Mononuclear cell (primary cell): ENCODE data around the gene SDC1. TPM values are rescaled to one million over a fixed set of nuclear protein-coding genes. Genes with fewer than 3 reads are reported as not detected.

Source experiments
- H3K27me3 ChIP-seq: 2 replicates; pipeline ENCODE4 v1.6.0; 2011; ENCODE audit warnings: low read length, control low read depth; ENCODE audit not compliant: insufficient read depth
- H3K4me1 ChIP-seq: 2 replicates; pipeline ENCODE4 v1.5.1; 2011; ENCODE audit warnings: mild to moderate bottlenecking, low read length, control low read depth; ENCODE audit not compliant: insufficient read depth
- H3K4me3 ChIP-seq: 2 replicates; pipeline ENCODE4 v1.5.1; 2011; ENCODE audit warnings: mild to moderate bottlenecking, low read length, moderate library complexity
- H3K9me3 ChIP-seq: 2 replicates; pipeline ENCODE4 v1.5.1; 2011; ENCODE audit warnings: low read depth, mild to moderate bottlenecking, control low read depth, low read length
- total RNA-seq: library from RNA; depleted of rRNA; stranded (reverse); fragments of >200 nt; gene quantifications from one replicate; pipeline ENCODE4 v1.2.3, GENCODE V29; 2012

The SDC1 gene
- total RNA-seq, 1 donor = not detected

DNA sequence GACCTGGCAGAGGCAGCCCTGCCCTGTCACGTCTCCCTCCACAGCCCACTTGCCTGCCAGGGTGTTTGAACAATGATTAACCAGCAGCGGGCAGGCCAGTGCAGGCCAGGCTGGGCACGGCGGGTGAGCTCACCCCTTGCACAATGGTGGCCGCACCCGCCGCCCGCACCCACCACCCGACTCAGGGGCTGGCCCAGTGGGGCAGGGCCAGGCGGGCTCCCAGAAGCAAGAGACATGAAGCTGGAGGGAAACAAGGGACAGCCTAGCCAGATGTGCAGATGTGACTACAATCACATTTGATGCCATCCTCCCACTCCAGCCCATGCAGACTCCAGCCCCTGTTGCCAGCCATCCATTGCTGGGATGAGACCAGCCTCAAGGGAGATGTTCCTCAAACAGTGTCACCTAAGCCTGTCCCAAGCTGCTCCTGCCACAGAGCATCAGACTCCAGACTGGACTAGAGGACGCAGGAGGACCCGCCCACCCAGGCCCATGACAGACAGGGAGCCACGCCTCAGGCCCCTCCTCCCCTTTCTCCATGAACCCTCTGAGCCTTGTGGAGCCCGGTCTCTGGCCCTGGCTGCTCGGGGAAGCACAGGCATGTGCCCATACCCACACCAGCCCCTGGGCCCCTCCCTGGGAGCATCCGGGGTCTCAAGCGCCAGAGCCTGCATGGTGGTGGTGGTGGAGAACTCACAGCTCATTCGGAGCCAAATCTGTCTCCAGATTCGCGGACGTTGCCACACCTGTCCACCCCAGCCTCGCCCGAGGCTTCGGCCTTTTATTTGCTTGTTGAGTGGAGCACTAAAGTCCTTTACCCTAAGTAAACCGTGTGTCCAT, 45.0 kb downstream of the SDC1 start:
- no peaks in the 10 kb centered on the region for H3K9me3 ChIP-seq
- no peak overlapping the region for H3K4me3 ChIP-seq
- H3K4me1 ChIP-seq = no peaks in the 10 kb centered on the region
- H3K27me3 ChIP-seq = no peaks in the 10 kb centered on the region

DNA sequence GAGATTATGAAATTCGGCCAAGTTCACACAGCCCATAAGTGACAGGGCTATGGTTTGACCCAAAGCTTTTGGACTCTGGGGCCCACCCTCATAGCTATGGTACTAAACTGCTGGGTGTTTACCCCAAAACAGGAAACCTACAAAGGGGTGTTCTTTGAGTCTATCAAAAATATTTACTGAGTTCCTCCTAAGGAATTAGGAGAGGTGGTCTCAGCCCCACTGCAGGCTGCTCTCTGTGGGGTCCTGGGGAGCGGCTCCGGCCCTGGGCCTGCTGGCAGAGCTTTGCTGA, 45.5 kb downstream of the SDC1 start:
- Histone ChIP-seq H3K27me3 (no peaks in the 10 kb centered on the region), H3K4me1 (no peaks in the 10 kb centered on the region), H3K9me3 (no peaks in the 10 kb centered on the region), H3K4me3 (no peak overlapping the region)

DNA sequence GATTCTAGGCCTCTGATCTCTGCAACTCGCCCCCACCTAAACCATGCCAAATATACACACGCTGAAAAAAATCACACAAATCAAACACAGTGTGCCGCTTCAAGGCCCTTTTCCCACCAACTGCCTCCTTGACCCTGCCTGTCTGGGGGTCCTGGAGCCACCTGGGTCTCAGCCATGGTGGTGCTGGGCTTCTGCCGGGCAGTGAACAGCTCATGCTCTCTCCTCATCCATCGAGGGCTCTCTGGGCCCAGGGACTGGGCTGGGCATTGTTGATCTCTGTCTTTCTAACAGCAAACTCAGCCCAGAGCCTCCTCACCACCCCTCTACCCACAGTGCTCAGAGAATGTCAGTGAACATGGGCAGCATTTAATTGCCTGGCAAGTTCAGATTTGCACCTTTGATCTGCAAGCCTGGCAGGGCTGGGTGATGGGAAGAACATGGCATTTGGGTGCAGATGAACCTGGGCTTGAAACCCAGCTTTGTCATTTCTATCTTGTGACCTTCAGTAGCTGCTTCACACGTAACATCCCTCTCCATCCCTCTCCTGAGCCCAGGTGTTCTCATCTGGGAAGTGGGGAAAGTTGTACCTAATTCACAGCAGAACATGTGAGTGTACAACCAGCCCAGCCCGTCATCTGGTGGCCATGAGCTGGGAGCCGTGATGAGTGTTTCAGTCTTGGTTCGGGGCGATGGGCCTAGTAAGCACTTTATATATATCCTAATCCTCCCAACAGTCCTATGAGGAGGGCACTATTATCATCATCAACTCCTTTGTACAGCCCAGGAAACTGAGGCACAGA, 46.1 kb downstream of the SDC1 start:
- no peaks in the 10 kb centered on the region for H3K9me3 ChIP-seq
- H3K4me3 ChIP-seq = no peak overlapping the region
- no peaks in the 10 kb centered on the region for H3K27me3 ChIP-seq
- H3K4me1 ChIP-seq = no peaks in the 10 kb centered on the region

DNA sequence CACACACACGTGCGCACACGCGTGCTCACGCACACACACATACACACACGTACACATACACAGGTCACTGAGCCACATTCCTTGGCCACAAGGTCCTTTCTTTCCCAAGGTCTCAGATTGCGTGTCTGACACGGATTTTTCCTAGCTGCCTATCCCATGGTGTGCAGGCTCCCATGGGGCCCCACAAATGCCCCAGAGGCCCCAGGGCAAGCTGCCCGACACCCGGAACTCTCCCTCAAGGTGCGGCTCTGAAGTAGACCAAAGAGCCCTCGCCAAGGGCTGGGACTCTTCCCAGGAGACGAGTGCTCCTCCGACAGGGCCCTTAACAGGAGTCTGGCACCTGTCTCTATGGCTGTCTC, 46.7 kb downstream of the SDC1 start:
- H3K27me3 ChIP-seq = no peaks in the 10 kb centered on the region
- H3K4me1 ChIP-seq = no peaks in the 10 kb centered on the region
- H3K9me3 ChIP-seq = no peaks in the 10 kb centered on the region
- no peak overlapping the region for H3K4me3 ChIP-seq

DNA sequence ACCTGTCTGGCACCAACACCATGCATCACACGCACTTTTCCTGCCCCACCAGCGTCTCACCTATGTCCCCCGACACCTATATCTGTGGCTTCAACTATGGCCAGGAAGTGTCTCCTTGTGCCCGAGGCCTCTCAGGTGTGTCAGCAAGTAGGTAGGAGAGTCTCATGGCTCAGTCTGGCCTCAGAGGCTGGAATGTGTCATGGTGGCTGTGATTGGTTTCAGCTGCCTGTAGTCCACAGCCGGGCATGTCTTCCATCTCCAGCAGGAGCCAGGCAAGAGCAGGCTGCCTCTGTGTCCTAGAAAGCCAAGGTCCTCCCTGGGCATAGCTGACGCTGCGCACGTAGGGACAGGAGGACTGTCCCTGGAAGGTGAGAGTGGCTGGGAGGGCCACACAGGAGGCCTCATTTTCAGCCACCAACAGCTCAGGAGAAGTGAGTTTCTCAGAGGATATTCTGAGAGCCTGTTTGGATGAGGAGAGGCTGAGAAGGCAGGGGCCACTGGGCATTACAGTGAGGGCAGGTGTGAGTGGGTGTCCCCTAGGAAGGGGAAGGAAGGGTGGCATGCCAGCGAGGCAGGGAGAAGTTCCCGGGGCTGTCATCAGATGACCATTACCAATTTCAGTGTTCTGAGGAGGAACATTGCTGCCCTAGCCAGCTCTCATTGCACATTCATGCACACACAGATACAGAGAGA, 47.2 kb downstream of the SDC1 start:
- H3K4me1 ChIP-seq = no peaks in the 10 kb centered on the region
- H3K9me3 ChIP-seq = no peaks in the 10 kb centered on the region
- H3K4me3 ChIP-seq = no peak overlapping the region
- no peaks in the 10 kb centered on the region for H3K27me3 ChIP-seq

DNA sequence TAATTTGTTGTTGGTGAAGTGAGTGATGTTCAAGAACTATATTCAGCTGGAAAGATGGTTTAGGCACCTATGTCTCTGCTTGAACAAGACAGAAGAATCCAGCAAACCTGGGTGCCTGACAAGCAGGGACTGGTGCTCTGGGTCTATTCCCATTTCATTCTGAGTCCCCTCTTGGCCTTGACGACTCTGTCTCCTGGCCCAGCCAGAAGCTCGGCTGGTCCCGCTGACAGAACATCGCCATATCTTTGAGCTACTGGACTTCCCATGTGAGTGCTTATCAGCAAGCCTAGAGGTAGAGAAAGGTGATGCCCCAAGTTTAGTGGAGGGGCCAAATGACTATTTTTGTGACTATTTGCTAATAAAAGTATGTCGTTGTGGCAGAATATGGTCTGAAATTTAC, 48.2 kb downstream of the SDC1 start:
- Histone ChIP-seq H3K27me3 (no peaks in the 10 kb centered on the region), H3K4me3 (no peak overlapping the region), H3K9me3 (no peaks in the 10 kb centered on the region), H3K4me1 (no peaks in the 10 kb centered on the region)

DNA sequence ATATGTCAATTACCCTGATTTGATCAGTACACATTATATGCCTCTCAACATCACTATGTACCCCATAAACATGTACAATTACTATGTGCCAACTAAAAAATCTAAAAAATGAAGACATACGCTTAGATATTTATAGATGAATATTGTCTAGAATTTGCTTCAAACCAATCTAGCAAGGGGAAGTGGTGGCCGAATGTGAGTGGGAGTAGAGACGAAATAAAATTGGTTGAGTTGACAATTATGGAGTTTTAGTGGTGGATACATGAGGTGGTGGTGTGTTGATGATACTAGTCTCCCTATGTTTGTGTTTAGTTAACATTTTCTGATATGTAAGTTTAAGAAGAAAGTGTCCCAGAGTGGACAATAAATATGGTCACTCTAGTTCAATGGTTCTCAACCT, 49.0 kb downstream of the SDC1 start:
- H3K4me1 ChIP-seq = no peaks in the 10 kb centered on the region
- no peaks in the 10 kb centered on the region for H3K9me3 ChIP-seq
- H3K4me3 ChIP-seq = no peak overlapping the region
- H3K27me3 ChIP-seq = no peaks in the 10 kb centered on the region

DNA sequence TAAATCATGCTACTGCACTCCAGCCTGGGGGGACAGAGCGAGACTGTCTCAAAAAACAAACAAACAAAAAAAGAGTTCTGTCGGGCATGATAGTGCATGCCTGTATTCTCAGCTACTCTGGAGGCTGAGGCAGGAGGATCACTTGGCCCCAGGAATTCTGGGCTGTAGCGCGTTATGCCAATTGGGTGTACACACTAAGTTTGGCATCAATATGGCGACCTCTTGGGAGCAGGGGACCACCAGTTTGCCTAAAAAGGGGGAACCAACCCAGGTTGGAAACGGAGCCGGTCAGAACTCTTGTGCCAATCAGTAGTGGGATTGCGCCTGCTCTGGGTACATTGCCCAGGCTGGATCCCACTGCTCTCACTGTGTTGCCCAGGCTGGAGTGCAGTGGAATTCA, 49.7 kb downstream of the SDC1 start:
- no peaks in the 10 kb centered on the region for H3K9me3 ChIP-seq
- H3K27me3 ChIP-seq = no peaks in the 10 kb centered on the region
- H3K4me1 ChIP-seq = no peaks in the 10 kb centered on the region
- H3K4me3 ChIP-seq = no peak overlapping the region

DNA sequence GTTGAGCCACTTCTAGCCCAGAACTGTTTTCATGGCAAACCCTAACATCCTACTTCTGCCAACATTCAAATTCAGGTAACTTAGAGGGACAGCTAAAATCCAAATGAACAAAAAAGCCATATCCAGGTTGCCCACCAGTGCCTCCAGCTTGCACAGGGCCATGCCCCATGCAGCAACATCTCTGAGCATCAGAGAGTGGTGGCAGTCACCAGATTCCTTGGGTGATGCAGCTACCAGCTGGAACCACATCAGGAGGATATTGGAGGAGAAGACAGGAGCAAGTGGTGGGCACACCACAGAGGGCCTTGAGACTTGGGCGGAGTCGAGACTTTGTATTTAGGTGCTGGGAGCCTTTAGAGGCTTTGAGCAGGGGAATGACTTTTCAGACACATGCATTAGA, 50.5 kb downstream of the SDC1 start:
- Histone ChIP-seq H3K4me3 (no peak overlapping the region), H3K9me3 (no peaks in the 10 kb centered on the region), H3K4me1 (no peaks in the 10 kb centered on the region), H3K27me3 (no peaks in the 10 kb centered on the region)

DNA sequence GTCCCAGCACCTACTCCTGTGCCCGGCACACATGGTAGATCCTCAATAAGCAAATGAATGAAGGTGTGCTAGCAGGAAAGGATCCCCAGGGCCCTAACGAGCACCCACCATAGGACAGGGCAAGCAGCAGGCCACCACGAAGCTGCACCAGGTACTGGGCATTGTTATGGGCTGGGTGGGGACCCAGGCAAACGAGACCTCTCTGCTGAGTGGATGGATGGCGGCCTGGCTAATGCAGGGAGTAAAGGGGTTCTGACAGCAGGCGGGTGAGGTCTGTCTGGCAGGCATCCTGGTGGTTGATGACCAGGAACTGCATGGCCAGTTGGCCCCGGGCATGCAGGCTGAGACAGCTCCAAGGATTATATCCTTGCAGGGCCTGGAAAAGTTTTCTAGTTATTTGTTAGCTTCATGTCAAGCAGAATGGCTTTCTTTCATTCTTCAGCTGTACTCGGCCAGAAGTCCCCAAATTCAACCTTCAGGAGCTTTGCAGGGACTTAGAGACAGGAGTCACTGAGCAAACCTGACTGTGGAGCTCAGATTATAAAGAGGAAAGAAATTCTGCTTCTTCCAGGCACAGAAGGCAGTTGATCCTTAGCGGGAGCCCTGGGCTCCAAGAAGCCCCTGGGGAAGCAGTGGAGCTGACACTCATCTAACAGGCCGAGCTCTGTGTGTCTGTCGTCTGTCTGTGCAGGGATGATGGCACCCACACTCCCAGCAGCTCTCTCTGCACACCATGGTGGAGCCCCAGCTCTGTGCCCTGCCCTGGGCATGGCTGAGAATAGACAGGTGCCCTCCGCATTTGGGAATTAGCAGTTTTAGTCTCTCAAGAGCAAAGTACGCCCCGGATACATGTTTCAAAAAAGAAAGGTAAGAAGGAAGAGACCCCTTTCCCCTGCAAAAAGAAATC, 51.2 kb downstream of the SDC1 start:
- Histone ChIP-seq H3K4me1 (no peaks in the 10 kb centered on the region), H3K4me3 (no peak overlapping the region), H3K9me3 (no peaks in the 10 kb centered on the region), H3K27me3 (no peaks in the 10 kb centered on the region)

DNA sequence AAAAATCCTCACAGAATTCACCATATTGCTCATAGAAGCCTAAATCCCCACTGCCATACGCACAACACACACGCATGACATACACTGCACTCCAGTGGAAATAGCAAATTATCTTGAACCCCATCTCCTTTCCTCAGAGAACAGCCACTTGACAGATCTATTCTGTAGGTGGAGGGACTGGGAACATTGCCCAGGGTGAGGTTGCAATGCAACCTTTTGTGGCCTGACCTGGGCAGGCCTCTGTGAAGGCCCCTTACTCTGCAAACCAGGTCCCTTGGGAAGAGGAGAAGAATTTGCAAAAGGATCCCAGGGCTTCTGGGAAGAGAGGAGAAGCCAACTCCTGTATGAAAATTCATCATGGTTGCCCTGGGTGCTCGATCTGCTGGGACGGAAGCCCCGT, 51.9 kb downstream of the SDC1 start:
- H3K9me3 ChIP-seq = no peaks in the 10 kb centered on the region

DNA sequence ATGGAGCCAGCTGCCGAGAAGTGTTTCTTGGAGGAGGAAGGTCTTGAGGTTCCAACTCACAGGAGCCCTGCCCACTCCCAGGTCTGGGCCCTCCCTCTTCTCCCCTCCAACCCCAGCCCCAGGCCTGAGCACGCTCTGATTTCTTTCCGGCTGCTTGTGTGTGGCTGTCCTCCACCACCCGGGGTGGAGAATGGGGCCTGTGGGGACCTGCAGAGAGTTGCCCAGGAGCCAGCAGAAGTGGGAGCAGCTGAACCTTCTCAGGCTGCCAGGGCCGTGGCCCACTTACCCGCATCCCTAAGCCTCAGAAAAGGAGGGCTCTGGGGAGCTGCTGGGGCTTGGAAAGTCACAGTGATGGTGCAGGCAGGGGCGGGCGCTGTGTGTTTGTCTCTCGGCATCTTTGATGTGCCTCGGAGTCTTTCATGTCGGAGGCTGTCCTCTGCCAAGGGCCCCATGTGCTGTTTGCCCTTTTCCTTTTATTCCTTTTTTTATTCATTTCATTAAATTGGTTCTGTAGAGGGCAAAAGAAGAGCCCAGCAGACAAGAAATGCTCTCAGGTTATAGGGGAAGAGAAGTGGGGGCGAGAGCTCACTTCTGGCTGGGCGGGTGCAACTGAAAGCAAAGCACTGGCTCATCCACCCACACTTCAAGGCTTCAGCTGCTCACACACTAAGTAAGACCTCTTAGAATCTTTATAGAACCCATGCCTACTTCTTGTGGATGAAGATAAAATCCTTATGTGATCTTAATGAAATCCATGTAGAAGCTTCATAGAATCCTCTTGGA, 52.5 kb downstream of the SDC1 start:
- no peaks in the 10 kb centered on the region for H3K9me3 ChIP-seq
- no peaks in the 10 kb centered on the region for H3K4me1 ChIP-seq
- no peaks in the 10 kb centered on the region for H3K27me3 ChIP-seq
- H3K4me3 ChIP-seq = no peak overlapping the region

More for the DNA sequence above, 51.9 kb downstream of the SDC1 start:
- no peak overlapping the region for H3K4me3 ChIP-seq
- no peaks in the 10 kb centered on the region for H3K4me1 ChIP-seq
- H3K27me3 ChIP-seq = no peaks in the 10 kb centered on the region

DNA sequence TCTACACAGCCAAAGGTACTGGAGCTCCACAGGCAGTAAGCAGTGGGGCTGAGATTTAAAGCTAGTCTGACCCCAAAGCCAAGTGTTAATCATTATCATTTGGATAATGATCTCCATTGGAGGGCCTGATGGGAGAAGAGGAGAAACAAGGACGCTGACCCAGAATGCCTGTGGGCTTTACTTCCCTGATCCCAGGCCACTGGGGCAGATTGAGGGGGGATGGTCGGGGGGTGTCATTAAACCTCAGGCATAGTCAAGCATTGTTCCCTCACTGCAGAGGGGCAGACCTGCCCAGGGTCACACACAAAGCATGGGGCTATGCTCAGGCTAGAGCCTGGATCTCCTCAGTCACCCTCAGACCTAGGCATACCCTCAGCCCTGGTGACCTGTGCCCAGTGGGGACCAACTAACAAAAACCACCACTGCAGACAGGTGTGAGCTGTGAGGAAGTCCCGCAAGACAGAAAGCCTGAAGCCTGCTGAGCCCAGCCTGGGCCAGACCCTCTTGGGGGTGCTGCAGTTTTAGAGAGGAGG, 53.4 kb downstream of the SDC1 start:
- no peaks in the 10 kb centered on the region for H3K4me1 ChIP-seq
- H3K27me3 ChIP-seq = no peaks in the 10 kb centered on the region
- H3K4me3 ChIP-seq = no peak overlapping the region
- no peaks in the 10 kb centered on the region for H3K9me3 ChIP-seq

DNA sequence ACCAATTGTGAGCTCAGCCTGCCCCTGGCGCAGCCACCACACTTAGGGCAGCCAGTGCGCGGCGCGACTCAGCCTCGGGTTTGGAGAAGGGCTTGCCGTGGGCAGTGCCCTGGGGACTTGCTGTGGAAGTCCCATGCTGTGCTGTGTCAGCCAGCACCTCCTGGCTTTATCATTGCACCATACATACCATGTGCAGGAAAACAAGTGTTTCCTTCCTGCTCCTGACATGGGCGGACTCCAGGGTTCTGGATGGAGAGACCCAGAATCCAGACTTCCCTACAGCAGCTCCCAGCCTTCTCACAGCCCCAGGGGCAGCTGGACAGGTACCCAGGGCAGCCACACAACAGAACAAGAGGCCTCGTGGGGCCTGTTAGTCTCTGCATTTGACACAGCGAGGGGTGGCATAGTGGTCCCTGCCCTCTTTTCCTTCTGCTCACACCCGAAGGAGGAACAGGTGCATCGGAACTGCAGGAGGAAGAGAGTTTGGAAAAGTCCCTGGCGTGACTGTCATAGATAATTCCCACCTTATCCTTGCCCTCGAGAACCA, 54.2 kb downstream of the SDC1 start:
- Histone ChIP-seq H3K4me3 (no peak overlapping the region), H3K9me3 (no peaks in the 10 kb centered on the region), H3K4me1 (no peaks in the 10 kb centered on the region), H3K27me3 (no peaks in the 10 kb centered on the region)
